ENCODE results near the gene IRF7. TPM values are rescaled to one million over a fixed set of nuclear protein-coding genes. Genes with fewer than 3 reads are reported as not detected.

The IRF7 gene
- total and polyA plus RNA-seq, 2 donors from 2014 or later: 21.5 to 36.7 TPM

DNA sequence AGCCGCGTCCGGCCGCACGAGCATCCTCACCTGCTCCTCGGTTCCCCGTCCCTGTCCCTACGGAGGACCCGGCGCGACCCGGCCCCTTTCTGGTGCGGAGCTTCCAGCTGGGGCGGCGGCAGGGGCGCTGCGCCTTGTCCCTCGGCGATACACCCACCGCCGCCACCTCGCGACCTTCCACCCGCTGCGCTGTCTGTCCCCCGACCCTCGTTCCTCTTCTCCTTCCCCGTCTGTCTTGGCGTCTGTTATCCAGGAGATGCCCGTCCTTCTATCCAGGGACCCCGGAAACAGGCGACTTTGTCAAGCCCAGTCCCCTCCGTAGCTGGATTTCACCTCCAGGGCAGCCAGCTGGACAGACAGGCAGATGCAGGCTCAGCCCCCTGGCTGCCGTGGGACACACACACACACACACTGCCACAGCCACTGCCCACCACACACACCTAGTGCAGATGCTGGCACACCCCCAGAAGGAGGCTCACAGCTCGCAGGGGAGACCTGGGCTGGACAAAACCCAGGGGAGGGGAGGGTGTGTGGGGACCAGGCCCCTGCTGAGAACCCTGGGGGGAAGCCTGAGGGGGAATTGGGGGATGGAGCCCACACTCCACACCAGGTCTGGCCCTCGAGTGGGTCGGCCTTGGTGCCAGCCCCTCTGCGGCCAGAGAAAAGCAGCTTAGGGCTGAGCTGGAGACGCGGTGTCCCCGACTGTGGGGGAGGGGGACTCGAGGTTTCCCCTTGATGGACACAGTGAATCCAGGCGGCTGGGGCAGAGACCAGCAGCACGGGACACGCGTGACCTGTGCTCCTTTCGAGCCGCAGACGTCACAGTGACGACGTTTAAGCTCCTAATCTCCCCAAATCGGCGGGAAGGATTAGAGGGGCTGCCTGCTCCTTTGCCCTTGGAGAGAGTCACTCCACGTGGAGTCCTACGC is 22.1 kb upstream of the IRF7 start:
- FAIRE-seq (no peak), DNase-seq (peak in 3 of 5 donors; percentile 41 to 71 (median 69))
- no peaks in the 10 kb centered on the region for H3K9me3 ChIP-seq (ENCODE audit: control insufficient read depth in 2 of 3, insufficient read depth in 1 of 3, low read length in 3 of 3)
- peaks cover 0 to 6% (median 0%) of the 10 kb centered on the region in 3 donors for H3K4me1 ChIP-seq (ENCODE audit: control insufficient read depth in 2 of 3, insufficient read depth in 2 of 3, low read depth in 1 of 3, low read length in 3 of 3)
- H3K36me3 ChIP-seq (ENCODE audit: control insufficient read depth in 2 of 3, insufficient read depth in 3 of 3, low read length in 3 of 3): no peaks in the 10 kb centered on the region
- no peak overlapping the region for H3K27ac ChIP-seq (ENCODE audit: low read depth in 2 of 2, low read length in 2 of 2)
- TF ChIP-seq, protein P1, sequence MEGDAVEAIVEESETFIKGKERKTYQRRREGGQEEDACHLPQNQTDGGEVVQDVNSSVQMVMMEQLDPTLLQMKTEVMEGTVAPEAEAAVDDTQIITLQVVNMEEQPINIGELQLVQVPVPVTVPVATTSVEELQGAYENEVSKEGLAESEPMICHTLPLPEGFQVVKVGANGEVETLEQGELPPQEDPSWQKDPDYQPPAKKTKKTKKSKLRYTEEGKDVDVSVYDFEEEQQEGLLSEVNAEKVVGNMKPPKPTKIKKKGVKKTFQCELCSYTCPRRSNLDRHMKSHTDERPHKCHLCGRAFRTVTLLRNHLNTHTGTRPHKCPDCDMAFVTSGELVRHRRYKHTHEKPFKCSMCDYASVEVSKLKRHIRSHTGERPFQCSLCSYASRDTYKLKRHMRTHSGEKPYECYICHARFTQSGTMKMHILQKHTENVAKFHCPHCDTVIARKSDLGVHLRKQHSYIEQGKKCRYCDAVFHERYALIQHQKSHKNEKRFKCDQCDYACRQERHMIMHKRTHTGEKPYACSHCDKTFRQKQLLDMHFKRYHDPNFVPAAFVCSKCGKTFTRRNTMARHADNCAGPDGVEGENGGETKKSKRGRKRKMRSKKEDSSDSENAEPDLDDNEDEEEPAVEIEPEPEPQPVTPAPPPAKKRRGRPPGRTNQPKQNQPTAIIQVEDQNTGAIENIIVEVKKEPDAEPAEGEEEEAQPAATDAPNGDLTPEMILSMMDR (IDR thresholded peaks at IDR 0.05; ENCODE audit: borderline replicate concordance, extremely low read depth, insufficient read depth): no peak
- peaks cover 13% of the 10 kb centered on the region for H3K27me3 ChIP-seq (ENCODE audit: control insufficient read depth, insufficient read depth, low read length)
- H3K4me3 ChIP-seq (ENCODE audit: low read length in 3 of 3): no peak overlapping the region
- intact Hi-C loops (cut with DNase I): no loop called here
- no peak overlapping the region for H3K9ac ChIP-seq (ENCODE audit: low read length in 3 of 3)

GRCh38 chr11:637333-637592 is 21.5 kb upstream of the IRF7 start:
- Histone ChIP-seq H3K9me3 (ENCODE audit: control insufficient read depth in 2 of 3, insufficient read depth in 1 of 3, low read length in 3 of 3) (no peaks in the 10 kb centered on the region), H3K27ac (ENCODE audit: low read depth in 2 of 2, low read length in 2 of 2) (no peak overlapping the region), H3K9ac (ENCODE audit: low read length in 3 of 3) (no peak overlapping the region), H3K27me3 (ENCODE audit: control insufficient read depth, insufficient read depth, low read length) (peaks cover 13% of the 10 kb centered on the region), H3K4me3 (ENCODE audit: low read length in 3 of 3) (no peak overlapping the region), H3K4me1 (ENCODE audit: control insufficient read depth in 2 of 3, insufficient read depth in 2 of 3, low read depth in 1 of 3, low read length in 3 of 3) (peaks cover 0 to 6% (median 0%) of the 10 kb centered on the region in 3 donors), H3K36me3 (ENCODE audit: control insufficient read depth in 2 of 3, insufficient read depth in 3 of 3, low read length in 3 of 3) (no peaks in the 10 kb centered on the region)
- no peak for FAIRE-seq
- intact Hi-C loops (cut with DNase I): no loop called here
- DNase-seq: no peak
- TF ChIP-seq, protein P1 (IDR thresholded peaks at IDR 0.05; ENCODE audit: borderline replicate concordance, extremely low read depth, insufficient read depth): no peak

DNA sequence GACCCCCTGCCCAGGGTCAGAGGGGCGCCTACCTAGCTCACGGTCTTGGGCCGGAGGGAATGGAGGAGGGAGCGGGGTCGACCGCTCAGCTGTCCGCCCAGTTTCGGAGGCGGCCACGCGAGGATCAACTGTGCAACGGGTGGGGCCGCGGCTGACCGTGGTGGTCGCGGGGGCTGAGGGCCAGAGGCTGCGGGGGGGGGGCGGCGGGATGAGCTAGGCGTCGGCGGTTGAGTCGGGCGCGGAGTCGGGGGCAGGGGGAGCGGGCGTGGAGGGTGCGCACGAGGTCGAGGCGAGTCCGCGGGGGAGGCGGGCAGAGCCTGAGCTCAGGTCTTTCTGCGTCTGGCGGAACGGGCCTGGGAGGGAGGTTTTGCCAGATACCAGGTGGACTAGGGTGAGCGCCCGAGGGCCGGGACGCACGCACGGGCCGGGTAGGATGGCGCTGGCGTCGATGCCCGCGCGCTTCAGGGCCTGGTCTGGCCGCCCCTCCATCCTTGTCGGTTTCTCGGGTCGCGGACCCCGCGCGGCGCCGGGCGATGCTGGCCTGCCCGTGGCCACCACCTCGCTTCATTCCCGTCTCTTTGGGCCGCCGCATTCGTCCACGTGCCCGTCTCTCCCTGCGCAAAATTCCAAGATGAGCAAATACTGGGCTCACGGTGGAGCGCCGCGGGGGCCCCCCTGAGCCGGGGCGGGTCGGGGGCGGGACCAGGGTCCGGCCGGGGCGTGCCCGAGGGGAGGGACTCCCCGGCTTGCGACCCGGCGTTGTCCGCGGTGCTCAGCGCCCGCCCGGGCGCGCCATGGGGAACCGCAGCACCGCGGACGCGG is 21.0 kb upstream of the IRF7 start, which contains the start of gene DRD4:
TSS of gene DRD4 (plus strand) at position 759 of the 822 bp plus-strand sequence. CDS start at position 795, 36 bp downstream.
- peaks cover 13% of the 10 kb centered on the region for H3K27me3 ChIP-seq (ENCODE audit: control insufficient read depth, insufficient read depth, low read length)
- H3K36me3 ChIP-seq (ENCODE audit: control insufficient read depth in 2 of 3, insufficient read depth in 3 of 3, low read length in 3 of 3): no peaks in the 10 kb centered on the region
- no peak for FAIRE-seq
- TF ChIP-seq, protein P1 (IDR thresholded peaks at IDR 0.05; ENCODE audit: borderline replicate concordance, extremely low read depth, insufficient read depth): no peak
- no peak within 1 kb of the TSS for H3K9ac ChIP-seq (ENCODE audit: low read length in 3 of 3)
- peaks cover 0 to 6% (median 0%) of the 10 kb centered on the region in 3 donors for H3K4me1 ChIP-seq (ENCODE audit: control insufficient read depth in 2 of 3, insufficient read depth in 2 of 3, low read depth in 1 of 3, low read length in 3 of 3)
- no peak within 1 kb of the TSS for H3K27ac ChIP-seq (ENCODE audit: low read depth in 2 of 2, low read length in 2 of 2)
- DNase-seq: peak in 2 of 5 donors; percentile 61 to 71
- intact Hi-C loops (cut with DNase I): no loop called here
- H3K4me3 ChIP-seq (ENCODE audit: low read length in 3 of 3): no peak within 1 kb of the TSS
- H3K9me3 ChIP-seq (ENCODE audit: control insufficient read depth in 2 of 3, insufficient read depth in 1 of 3, low read length in 3 of 3): no peaks in the 10 kb centered on the region

Data from kidney (tissue), 14 donors.